GM12878 (cell line): ENCODE results near the gene PLG. TPM values are rescaled to one million over a fixed set of nuclear protein-coding genes. Genes with fewer than 3 reads are reported as not detected.
A peak's percentile ranks its signal among the peaks of the same experiment; 100 is the strongest.

ENCODE experiments used
- ATAC-seq: fragments of 200-7000 bp; cut with Tn5 transposase; 3 replicates; pipeline ENCODE4 v1.9.1; 2020; ENCODE audit warnings: mild to moderate bottlenecking, moderate library complexity
- BruUV-seq: library from RNA; stranded (reverse); fragments of 400-500 nt; replicated peaks from 2 replicates; lab custom pipeline; 2021; lab: Mats Ljungman, UMichigan
- CTCF ChIA-PET: fragments of 300-600 bp; sonication (Branson Sonifier 250); formaldehyde crosslinking; extraction: SDS; loops from one replicate; lab custom pipeline; 2021; ENCODE audit warnings: inconsistent platforms; lab: Yijun Ruan, JAX
- POLR2A ChIA-PET: fragments of 350-600 bp; formaldehyde crosslinking; extraction: SDS; loops from one replicate; lab custom pipeline; 2021; ENCODE audit warnings: inconsistent platforms; lab: Charles Lee
- RAD21 ChIA-PET: fragments of 300-600 bp; sonication (Branson Sonifier 250); formaldehyde crosslinking; loops from one replicate; lab custom pipeline; 2023; ENCODE audit warnings: antibody characterized with exemption; ENCODE audit not compliant: unreplicated experiment; lab: Charles Lee
- SMC1A ChIA-PET: fragments of 300-600 bp; sonication (Branson Sonifier 250); formaldehyde crosslinking; loops from one replicate; lab custom pipeline; 2023; ENCODE audit not compliant: unreplicated experiment, uncharacterized antibody; lab: Charles Lee
- DNase-seq: peaks from one replicate; pipeline ENCODE4 v3.0.0-alpha.2; 2011; ENCODE audit warnings: low read depth, low spot score
- FAIRE-seq: peaks from 3 replicates; lab custom pipeline; 2011; peaks lifted over from hg19 to GRCh38; lab: Jason Lieb, UNC
- H2AFZ ChIP-seq: 2 replicates; pipeline ENCODE4 v1.6.0; 2011; ENCODE audit warnings: low read depth, low read length, control low read depth; ENCODE audit not compliant: control insufficient read depth
- H3K27ac ChIP-seq: 2 replicates; pipeline ENCODE4 v1.5.1; 2011; ENCODE audit warnings: control low read depth; ENCODE audit not compliant: control insufficient read depth, insufficient read depth
- H3K27me3 ChIP-seq, 2 experiments: replicated peaks in 1 of 2; 2 replicates each; pipeline versions ENCODE4 v1.6.0 to v1.6.1; 2011; ENCODE audit warnings: low read length in 1 of 2; ENCODE audit not compliant: control insufficient read depth in 2 of 2, insufficient read depth in 2 of 2
- H3K36me3 ChIP-seq, 2 experiments: 2 replicates each; pipeline ENCODE4 v1.5.1; 2011; ENCODE audit warnings: low read length in 1 of 2; ENCODE audit not compliant: control insufficient read depth in 2 of 2, insufficient read depth in 2 of 2
- H3K4me1 ChIP-seq: 2 replicates; pipeline ENCODE4 v1.6.1; 2011; ENCODE audit warnings: mild to moderate bottlenecking, low read length, moderate library complexity, mixed read lengths; ENCODE audit not compliant: control insufficient read depth, insufficient read depth
- H3K4me2 ChIP-seq: 2 replicates; pipeline ENCODE4 v1.6.0; 2011; ENCODE audit warnings: control low read depth; ENCODE audit not compliant: control insufficient read depth, insufficient read depth
- H3K4me3 ChIP-seq: fragments of 200-600 bp; sonication (generic); 2 replicates; pipeline ENCODE4 v1.5.1; 2016
- H3K79me2 ChIP-seq: 2 replicates; pipeline ENCODE4 v1.6.0; 2011; ENCODE audit warnings: low read length; ENCODE audit not compliant: control insufficient read depth, insufficient read depth
- H3K9ac ChIP-seq: 2 replicates; pipeline ENCODE4 v1.8.0; 2011; ENCODE audit warnings: low read length, control low read depth, mixed read lengths; ENCODE audit not compliant: control insufficient read depth, insufficient read depth
- H3K9me3 ChIP-seq: replicated peaks from 3 replicates; pipeline ENCODE4 v1.5.1; 2011; ENCODE audit warnings: mild to moderate bottlenecking, low read length; ENCODE audit not compliant: control insufficient read depth, insufficient read depth
- H4K20me1 ChIP-seq: 2 replicates; pipeline ENCODE4 v1.6.0; 2011; ENCODE audit not compliant: control insufficient read depth, insufficient read depth
- ASH2L ChIP-seq: fragments of 300-600, 200-600 bp; sonication (generic); IDR thresholded peaks from 2 replicates; pipeline ENCODE4 v1.6.1; 2017; ENCODE audit warnings: low read depth, mild to moderate bottlenecking, borderline replicate concordance
- CBX5 ChIP-seq: sonication (generic); IDR thresholded peaks from 2 replicates; pipeline ENCODE4 v1.6.1; 2016; ENCODE audit warnings: low read depth, moderate library complexity, mild to moderate bottlenecking, inconsistent platforms
- FOXK2 ChIP-seq: fragments of 450-650 bp; IDR thresholded peaks from 2 replicates; pipeline ENCODE4 v1.6.1; 2017; ENCODE audit warnings: mild to moderate bottlenecking, moderate library complexity
- FOXM1 ChIP-seq: IDR thresholded peaks from 2 replicates; pipeline ENCODE4 v1.6.1; 2012; ENCODE audit warnings: low read depth, mild to moderate bottlenecking, inconsistent platforms, low read length, moderate library complexity
- IRF3 ChIP-seq: fragments of 450-650 bp; IDR thresholded peaks from 2 replicates; pipeline ENCODE4 v1.6.1; 2014; ENCODE audit warnings: mild to moderate bottlenecking
- MTA2 ChIP-seq: fragments of 450-650 bp; IDR thresholded peaks from 2 replicates; pipeline ENCODE4 v1.6.1; 2016; ENCODE audit warnings: low read depth, mild to moderate bottlenecking, moderate library complexity
- MTA3 ChIP-seq: IDR thresholded peaks from 2 replicates; pipeline ENCODE4 v1.6.1; 2012; ENCODE audit warnings: low read length, inconsistent platforms, borderline replicate concordance
- MXI1 ChIP-seq: fragments of 150-350 bp; IDR thresholded peaks from 2 replicates; pipeline ENCODE4 v1.6.1; 2011; ENCODE audit warnings: low read depth, mild to moderate bottlenecking, inconsistent platforms, low read length, improper control_type of control experiment
- NFIC ChIP-seq: IDR thresholded peaks from 2 replicates; pipeline ENCODE4 v1.6.1; 2012; ENCODE audit warnings: low read depth, mild to moderate bottlenecking, inconsistent platforms, low read length, moderate library complexity
- RAD21 ChIP-seq: IDR thresholded peaks from 2 replicates; pipeline ENCODE4 v1.6.1; 2011; ENCODE audit warnings: mild to moderate bottlenecking, low read depth, low read length, moderate library complexity; ENCODE audit not compliant: insufficient read depth
- SIX5 ChIP-seq: IDR thresholded peaks from 2 replicates; pipeline ENCODE4 v1.6.1; 2011; ENCODE audit warnings: mild to moderate bottlenecking, low read depth, low read length, moderate library complexity; ENCODE audit not compliant: severe bottlenecking
- ZNF274 ChIP-seq: IDR thresholded peaks from one replicate; pipeline ENCODE4 v1.8.0; 2011; ENCODE audit not compliant: insufficient read length, insufficient read depth
- WGBS: methylation state at CpG from one replicate; pipeline ENCODE4 v1.1.6; 2016; ENCODE audit warnings: low lambda C conversion rate; ENCODE audit not compliant: insufficient replicate concordance, insufficient coverage; ENCODE audit errors: missing lambda C conversion rate; 5-methylcytosine and 5-hydroxymethylcytosine counted together
- in situ Hi-C: fragments of 300-500 bp; cut with MboI; formaldehyde crosslinking; loops from 9 replicates; pipeline ENCODE4 v1.14.3; 2018; ENCODE audit warnings: mixed read lengths
- intact Hi-C: fragments of 100-400 bp; cut with micrococcal nuclease; formaldehyde crosslinking; loops from one replicate; pipeline ENCODE4 v1.14.2; 2022; ENCODE audit not compliant: unreplicated experiment
- polyA plus RNA-seq, 11 experiments: library from polyadenylated mRNA; depleted of rRNA in 4 of 11; unstranded in 6 of 11; stranded (reverse) in 5 of 11; fragments of >200 nt; fragmentation: Nextera tagmentation in 4 of 11; fragmentation: Illumina TruSeq in 1 of 11; extraction: Ambion mirVana in 4 of 11; extraction: Trizol in 1 of 11; gene quantifications; 1 replicate in 1 of 11; 2 replicates in 10 of 11; pipeline versions ENCODE4 v1.2.1 to v1.2.3, GENCODE V29; 2011 to 2016; ENCODE audit warnings: inconsistent platforms in 2 of 11, missing spikeins in 2 of 11, low read depth in 1 of 11
- total RNA-seq, 4 experiments: library from RNA; depleted of rRNA in 3 of 4; stranded (reverse); fragments of >200 nt in 3 of 4; fragmentation: Illumina TruSeq in 1 of 4; extraction: Trizol in 1 of 4; gene quantifications; 2 replicates each; pipeline versions ENCODE4 v1.2.1 to v1.2.3, GENCODE V29; 2013 to 2021

PLG gene
- total and polyA plus RNA-seq, 10 of the 15 experiments (the other 5 are each of a cell fraction or from before 2014, with no cell fraction given): 0.06 to 3.0 (median 0.97) TPM; not detected in 1

DNA sequence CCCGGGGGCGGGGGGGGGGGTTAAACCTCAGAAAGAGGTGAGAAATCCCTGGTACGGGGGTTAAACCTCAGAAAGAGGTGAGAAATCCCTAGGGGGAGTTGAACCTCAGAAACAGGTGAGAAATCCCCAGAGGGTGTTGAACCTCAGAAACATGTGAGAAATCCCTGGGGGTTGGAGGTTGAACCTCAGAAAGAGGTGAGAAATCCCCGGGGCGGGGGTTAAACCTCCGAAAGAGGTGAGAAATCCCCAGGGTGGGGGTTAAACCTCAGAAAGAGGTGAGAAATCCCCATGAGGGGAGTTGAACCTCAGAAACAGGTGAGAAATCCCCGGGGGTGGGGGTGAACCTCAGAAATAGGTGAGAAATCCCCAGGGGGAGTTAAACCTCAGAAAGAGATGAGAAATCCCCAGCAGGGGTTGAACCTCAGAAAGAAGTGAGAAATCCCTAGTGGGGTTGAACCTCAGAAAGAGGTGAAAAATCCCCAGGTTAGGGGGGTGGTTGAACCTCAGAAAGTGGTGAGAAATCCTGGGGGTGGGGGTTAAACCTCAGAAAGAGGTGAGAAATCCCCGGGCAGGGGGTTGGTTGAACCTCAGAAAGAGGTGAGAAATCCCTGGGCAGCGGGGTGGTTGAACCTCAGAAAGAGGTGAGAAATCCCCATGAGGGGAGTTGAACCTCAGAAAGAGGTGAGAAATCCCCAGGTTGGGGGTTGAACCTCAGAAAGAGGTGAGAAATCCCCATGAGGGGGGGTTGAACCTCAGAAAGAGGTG, 87.4 kb downstream of the PLG start (continued):
- TF ChIP-seq MTA3 (no peak), MTA2 (no peak), CBX5 (peak; percentile 36), ZNF274 (no peak), SIX5 (no peak)
- TF ChIP-seq, all 136 proteins: peak for 14

GRCh38 chr6:160790028-160790792, 88.2 kb downstream of the PLG start:
- POLR2A ChIA-PET: no interaction called here
- Histone ChIP-seq H3K4me2 (peak overlapping the region; percentile 1; the same call in 1 of the 2 replicates), H3K36me3 (no peaks in the 10 kb centered on the region), H3K4me1 (peaks cover 11% of the 10 kb centered on the region), H3K79me2 (no peaks in the 10 kb centered on the region), H4K20me1 (no peaks in the 10 kb centered on the region), H3K27ac (peak overlapping the region; percentile 60), H2AFZ (0 out of 2 replicates have a peak overlapping the region, but pooled peaks have one; percentile 10), H3K9me3 (peaks cover 8% of the 10 kb centered on the region), H3K27me3 (no peaks in the 10 kb centered on the region), H3K9ac (peak overlapping the region; percentile 34; the same call in 1 of the 2 replicates), H3K4me3 (no peak overlapping the region)
- FAIRE-seq (no peak), ATAC-seq (no peak), DNase-seq (no peak)
- TF ChIP-seq IRF3: no peak
- no peak for TF ChIP-seq MXI1
- peak; percentile 33 for TF ChIP-seq RAD21
- TF ChIP-seq ASH2L: no peak
- TF ChIP-seq FOXK2: no peak
- TF ChIP-seq FOXM1: peak; percentile 61; the same call in 1 of the 2 replicates
- TF ChIP-seq NFIC: 0 out of 2 replicates have a peak, but pooled peaks have one; percentile 56
- RAD21 ChIA-PET: no interaction called here
- SMC1A ChIA-PET: no interaction called here
- BruUV-seq: no TSS peak
- intact Hi-C loops: no loop called here
- 2% methylated on average over 7 of the region's 7 CpGs for WGBS
- CTCF ChIA-PET: no interaction called here
- in situ Hi-C loops: no loop called here
